Measurements from ENCODE around the gene USP31.

DNA sequence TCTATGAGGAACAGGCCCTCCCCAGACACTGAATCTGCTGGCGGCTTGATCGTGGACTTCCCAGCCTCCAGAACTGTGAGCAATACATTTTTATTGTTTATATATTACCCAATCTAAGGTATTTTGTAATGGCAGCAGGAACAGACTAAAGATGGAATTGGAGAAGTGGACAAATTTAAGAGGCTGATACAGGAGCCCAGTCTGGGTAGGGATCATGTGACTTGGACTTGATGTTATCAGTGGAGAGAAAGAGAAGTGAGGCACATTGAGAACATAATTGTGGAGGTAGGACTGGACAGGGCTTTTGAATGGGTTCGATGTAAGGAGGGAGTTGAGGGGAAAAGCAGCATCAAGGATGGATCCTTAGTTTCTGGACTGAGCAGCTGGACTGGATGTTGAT is 93.8 kb downstream of the USP31 start:
- TF ChIP-seq, protein P1, sequence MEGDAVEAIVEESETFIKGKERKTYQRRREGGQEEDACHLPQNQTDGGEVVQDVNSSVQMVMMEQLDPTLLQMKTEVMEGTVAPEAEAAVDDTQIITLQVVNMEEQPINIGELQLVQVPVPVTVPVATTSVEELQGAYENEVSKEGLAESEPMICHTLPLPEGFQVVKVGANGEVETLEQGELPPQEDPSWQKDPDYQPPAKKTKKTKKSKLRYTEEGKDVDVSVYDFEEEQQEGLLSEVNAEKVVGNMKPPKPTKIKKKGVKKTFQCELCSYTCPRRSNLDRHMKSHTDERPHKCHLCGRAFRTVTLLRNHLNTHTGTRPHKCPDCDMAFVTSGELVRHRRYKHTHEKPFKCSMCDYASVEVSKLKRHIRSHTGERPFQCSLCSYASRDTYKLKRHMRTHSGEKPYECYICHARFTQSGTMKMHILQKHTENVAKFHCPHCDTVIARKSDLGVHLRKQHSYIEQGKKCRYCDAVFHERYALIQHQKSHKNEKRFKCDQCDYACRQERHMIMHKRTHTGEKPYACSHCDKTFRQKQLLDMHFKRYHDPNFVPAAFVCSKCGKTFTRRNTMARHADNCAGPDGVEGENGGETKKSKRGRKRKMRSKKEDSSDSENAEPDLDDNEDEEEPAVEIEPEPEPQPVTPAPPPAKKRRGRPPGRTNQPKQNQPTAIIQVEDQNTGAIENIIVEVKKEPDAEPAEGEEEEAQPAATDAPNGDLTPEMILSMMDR (conservative IDR thresholded peaks at IDR 0.05; ENCODE audit: low read depth, low read length): no peak
- no peak for TF ChIP-seq EZH2phosphoT487 (IDR thresholded peaks at IDR 0.05; ENCODE audit: borderline replicate concordance, low read length)
- TF ChIP-seq EZH2 (IDR thresholded peaks at IDR 0.05; ENCODE audit: low read length, unreplicated experiment): no peak
